ENCODE data around the gene BRD2. TPM values are rescaled to one million over a fixed set of nuclear protein-coding genes. Genes with fewer than 3 reads are reported as not detected.

The BRD2 gene
- total RNA-seq, 1 donor from 2014 or later, result 99.3 TPM

DNA sequence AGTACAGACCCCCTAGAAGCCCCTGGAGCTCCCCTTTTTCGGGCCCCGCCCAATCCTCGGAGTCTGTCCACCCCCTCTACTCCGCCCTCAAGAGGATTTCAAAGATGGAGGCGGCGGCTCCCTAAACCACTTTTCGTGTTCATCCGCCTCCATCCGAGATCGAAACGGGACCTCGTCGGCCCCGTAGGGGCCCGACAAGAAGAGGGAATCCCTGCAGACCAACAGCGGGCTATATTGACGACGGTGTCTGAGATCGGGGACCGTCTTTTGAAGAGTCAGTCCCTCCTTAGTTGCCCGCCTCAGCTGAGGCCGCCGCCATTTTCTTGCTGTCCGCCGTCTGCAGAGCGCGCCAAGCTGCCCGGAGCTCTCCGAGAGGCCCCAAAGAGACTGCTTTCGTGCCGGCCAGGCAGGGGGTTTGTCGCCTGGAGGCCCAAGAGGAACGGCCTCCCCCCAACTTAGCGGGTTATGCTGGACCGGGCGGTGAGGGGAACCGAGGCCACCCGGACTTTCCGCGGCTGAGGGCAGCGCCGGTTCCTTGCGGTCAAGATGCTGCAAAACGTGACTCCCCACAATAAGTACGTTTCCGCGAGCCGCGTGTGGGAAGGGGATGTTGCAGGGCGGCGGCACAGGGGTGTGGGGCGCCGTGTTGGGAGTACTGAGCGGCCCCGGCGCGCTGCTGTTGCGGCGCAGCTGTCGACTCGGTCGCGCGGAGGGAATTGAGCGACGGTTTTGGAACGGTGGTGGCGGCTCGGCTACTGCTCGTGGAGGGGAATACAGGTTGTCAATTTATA is 4.2 kb downstream of the BRD2 start:
- no peak for ATAC-seq

DNA sequence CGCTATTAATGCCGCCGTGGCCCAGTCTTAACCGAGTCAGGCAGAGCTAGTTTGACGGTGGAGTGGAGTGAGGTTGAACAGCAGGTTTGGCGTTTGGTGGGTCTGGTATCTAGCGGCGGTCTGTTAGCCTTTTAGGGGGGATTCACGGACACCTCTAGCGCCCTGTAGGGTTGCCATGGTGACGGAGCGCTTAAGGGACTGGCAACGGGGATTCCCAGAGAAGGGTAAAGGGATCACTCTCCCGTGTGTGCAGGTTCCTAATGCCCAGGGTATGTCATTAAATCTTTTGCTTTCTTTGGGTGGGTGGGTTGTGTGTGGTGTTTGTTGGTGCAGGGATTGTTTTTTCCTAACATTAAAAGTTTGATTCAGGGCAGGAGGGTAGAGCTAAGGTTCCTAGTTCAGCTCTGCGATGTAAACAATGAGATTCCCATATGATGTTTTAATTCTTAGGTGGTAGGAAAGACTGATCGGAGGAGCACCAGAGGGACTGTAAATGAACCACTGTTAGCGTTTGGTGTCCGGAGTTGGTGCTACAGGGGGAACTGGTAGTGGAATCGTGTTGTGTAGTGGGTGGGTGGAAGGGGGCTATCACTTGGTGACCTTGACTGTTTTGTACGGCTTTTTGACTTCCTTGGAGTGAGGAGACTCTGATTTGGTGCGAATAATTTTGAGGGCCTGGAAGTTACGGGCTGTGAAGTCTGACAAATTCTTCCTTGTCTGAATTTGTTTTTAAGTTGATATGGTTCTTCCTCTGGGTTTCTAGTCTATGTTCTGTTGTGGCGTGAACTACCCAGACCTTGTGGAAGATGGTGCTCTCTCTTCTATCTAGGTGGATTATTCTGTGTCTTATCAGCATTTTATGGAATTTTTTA is 5.0 kb downstream of the BRD2 start:
- ATAC-seq, result no peak

DNA sequence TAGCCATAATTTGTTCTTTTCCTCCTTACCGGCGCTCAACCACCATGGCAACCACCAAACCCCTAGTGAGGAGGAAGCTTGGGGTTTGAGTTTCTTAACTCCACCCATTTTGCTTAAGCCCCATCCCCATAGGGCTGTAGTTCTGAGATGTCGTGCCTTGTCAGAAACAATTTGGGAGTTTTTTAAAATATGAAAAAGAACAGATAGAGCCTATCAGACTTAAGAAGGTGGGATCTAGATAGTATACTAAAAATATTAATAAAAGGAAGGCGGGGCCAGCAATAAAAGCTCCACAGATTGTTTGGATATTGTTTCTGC is 5.6 kb downstream of the BRD2 start:
- ATAC-seq, result no peak

DNA sequence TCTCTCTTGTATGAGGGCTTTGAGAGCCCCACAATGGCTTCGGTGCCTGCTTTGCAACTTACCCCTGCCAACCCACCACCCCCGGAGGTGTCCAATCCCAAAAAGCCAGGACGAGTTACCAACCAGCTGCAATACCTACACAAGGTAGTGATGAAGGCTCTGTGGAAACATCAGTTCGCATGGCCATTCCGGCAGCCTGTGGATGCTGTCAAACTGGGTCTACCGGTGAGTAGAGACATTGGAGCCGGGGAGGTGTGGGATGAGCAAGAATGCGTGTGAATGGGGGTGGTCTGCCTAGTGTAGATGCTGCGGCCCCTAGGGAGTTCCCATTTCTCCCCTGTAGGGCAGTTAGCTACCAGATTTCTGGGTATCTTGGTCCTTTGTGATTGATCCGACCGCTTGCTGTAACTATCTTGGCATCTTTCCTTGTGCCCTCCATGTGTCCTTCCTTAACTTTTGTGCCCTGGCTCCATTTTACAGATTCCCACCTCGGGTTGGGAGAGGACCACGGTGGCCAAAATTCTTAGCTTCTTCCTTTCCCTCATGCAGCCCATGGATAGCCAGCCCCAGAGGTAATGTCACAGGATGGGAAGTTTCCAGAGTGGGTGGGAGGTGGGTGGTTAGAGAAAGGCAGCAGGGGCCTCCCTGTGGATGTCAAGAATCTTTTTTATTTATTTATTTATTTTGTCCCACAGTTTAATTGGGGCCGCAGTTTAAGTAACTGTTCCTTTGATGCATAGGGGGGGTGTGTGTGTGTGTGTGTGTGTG is 6.3 kb downstream of the BRD2 start:
- no peak for ATAC-seq

DNA sequence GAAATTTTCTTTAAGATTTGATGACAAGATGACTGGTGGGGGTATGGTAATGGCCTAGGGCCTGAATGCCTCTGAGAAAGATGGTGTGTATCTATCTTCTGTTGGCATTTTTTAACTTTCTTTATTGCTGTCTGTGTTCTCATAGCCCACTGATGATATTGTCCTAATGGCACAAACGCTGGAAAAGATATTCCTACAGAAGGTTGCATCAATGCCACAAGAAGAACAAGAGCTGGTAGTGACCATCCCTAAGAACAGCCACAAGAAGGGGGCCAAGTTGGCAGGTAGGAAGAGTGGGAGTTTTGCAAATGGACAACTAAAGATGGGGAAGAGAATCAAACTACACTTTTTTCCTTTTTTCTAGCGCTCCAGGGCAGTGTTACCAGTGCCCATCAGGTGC is 7.5 kb downstream of the BRD2 start:
- ATAC-seq, result no peak

- no peak for ATAC-seq
These were observed 8.1 kb downstream of the BRD2 start for GRCh38 chr6:32976334-32977069.

DNA sequence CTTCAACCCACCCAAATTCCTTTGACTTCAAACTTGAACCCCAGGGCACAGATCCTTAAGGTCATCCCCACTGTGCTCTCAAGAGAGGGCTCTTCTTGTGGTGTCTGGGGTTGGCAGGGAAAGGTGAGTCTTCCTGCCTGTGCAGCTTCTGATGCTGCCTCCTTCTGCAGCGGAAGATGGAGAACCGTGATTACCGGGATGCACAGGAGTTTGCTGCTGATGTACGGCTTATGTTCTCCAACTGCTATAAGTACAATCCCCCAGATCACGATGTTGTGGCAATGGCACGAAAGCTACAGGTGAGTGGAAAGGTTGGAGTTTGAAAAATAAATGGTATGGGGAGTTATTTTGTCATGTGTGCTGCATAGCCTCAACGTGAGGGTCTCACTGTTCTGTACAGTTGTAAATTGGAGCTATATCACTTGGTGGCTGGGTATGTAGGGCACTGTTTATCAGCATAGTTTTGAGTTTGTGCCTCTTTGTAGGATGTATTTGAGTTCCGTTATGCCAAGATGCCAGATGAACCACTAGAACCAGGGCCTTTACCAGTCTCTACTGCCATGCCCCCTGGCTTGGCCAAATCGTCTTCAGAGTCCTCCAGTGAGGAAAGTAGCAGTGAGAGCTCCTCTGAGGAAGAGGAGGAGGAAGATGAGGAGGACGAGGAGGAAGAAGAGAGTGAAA is 9.0 kb downstream of the BRD2 start:
- no peak for ATAC-seq

DNA sequence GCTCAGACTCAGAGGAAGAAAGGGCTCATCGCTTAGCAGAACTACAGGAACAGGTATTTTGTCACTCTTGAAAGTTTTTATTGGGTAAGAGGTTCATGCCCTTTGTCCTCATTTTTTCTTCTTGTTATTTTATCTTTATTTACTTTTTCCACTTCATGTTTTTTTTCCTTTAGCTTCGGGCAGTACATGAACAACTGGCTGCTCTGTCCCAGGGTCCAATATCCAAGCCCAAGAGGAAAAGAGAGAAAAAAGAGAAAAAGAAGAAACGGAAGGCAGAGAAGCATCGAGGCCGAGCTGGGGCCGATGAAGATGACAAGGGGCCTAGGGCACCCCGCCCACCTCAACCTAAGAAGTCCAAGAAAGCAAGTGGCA is 9.5 kb downstream of the BRD2 start:
- no peak for ATAC-seq

GRCh38 chr6:32979720-32980487 is 11.5 kb downstream of the BRD2 start:
- ATAC-seq, result no peak

GRCh38 chr6:32980488-32981038 is 12.2 kb downstream of the BRD2 start:
- ATAC-seq, result no peak

DNA sequence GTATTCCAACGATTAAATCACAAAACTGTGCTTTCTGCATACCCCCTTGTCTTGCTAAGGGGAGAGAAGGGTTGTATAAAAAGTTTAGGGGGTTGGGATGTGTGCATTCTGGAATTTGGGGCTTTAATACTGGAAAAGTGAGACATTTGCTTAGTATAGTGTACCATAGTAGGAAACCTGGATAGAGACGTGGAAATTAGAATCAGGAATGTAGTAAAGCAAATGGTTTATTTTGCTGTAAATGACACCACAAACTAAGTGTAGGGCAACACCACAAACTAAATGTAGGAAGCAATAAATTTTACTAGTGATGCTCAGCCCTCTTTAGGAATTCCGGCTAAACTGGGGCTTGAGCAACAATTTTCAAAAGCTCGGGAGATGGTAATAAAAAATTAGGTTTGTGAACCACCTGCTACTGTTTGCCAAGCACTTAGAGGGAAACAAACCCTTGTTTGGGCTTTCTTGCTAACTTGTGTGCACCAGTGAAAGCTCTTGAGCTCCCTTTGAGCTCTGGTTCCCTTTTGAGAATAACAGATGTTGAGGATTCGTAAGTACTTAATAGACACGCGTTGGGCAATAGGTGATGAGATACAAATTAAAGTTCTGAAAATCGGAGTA is 13.8 kb downstream of the BRD2 start:
- no peak for ATAC-seq

DNA sequence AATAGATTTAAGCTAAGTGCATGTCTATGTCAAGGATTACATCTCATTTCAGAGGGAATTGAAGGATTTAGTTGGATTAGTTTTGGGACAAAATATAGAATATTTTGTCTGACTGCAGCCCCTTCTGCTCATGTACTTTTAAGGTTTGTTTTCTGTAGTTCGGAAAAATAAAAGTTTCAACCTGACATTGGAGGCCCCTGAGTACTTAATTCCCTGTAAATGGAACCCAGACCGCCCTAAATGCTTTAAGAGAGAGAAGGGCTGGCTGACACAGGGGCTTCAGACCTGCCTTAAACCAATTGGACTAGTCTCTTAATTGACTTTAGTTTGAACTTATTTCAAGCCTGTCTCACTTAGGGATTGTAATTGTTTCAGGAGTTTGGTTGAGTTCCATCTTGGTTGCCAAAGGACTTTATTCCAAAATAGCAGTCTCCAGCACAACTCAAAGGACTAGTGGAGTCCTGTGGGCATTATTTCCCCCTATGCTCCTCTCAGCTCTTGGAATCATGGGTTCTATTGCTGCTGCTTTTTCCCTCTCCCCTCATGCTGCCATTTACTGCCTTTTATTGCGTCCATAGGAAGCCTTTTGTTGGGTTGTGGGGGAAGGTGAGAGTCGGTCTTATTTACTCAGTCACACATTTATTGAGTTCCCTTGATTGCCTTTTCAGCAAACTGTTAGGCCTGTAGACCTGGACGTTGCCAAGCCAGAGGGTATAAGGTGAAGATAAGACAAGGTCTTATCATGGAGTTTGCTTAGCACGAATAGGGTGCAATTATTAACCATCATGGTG is 14.5 kb downstream of the BRD2 start:
- ATAC-seq, result no peak

DNA sequence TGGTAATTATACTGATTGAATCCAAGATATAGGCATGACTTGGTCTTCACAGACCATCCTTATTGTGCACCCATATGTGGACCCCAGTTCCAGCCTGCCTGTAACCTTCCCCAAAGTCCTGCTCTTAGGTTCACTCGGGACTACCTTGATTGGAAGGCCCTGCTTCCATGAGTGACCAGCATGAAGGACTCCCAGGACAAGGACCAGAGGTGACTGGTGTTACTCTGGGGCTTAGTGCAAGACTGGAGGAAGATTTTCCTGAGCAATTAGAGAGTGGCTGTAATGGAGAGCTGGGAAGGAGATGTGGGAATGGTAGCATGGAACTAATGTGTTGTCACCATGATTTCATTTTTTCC is 15.1 kb downstream of the BRD2 start:
- ATAC-seq, result peak; percentile 15

DNA sequence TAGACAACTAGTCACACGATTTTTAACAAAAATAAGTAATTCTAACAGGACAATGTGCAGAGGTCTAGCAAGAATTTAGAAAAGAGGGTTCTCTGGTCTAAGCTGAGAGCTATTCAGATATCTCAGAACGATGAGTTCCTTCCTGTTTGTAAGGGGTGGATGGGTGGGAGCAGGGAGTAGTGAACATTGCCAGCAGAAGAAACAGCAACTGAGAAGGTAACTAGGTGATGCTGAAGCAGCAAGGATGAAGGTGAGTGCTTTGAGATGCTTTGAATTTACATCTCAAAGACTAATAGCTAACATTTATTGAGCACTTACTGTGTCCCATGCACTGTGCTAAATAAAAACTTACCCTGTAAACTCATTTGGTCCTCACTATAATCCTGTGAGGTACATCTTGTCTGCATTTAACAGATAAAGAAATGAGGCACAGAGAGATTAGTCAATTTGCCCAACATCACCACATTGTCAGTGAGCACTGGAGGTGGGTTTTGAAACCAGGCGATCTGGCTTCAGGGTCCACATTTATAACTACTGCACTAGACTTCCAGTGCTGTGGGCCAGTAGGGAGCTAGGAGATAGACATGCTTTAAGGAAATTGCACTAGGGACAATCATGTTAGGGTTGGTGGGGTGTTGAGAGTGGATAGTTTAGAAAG is 15.7 kb downstream of the BRD2 start:
- peak; percentile 16 for ATAC-seq

GRCh38 chr6:32984622-32985389 is 16.4 kb downstream of the BRD2 start:
- ATAC-seq, result peak; percentile 76

- ATAC-seq, result no peak
These were observed 21.0 kb downstream of the BRD2 start for GRCh38 chr6:32989368-32989767.

GRCh38 chr6:32991972-32992371 is 23.6 kb downstream of the BRD2 start:
- no peak for ATAC-seq

- ATAC-seq, result no peak
These were observed 25.1 kb downstream of the BRD2 start for GRCh38 chr6:32993363-32993973.

All from esophagus mucosa (tissue), 1 donor.